Tibial artery (tissue), 4 donors: ENCODE results near the gene SRPK2.

Source experiments
- DNase-seq, 2 donors: peaks; one replicate each; pipeline ENCODE4 v3.0.0-alpha.2; 2019
- H3K27ac ChIP-seq, 2 donors: fragments of 200-600 bp; sonication (generic) in 1 of 2; 1 replicate in 1 of 2; 2 replicates in 1 of 2; pipeline ENCODE4 v1.5.1; 2018 to 2019; ENCODE audit warnings: mild to moderate bottlenecking in 1 of 2
- H3K27me3 ChIP-seq, 2 donors: fragments of 200-600 bp; sonication (generic) in 1 of 2; one replicate each; pipeline versions ENCODE4 v1.5.1 to v1.6.0; 2016 to 2019
- H3K36me3 ChIP-seq, 3 donors: fragments of 200-600 bp; sonication (generic) in 2 of 3; one replicate each; pipeline ENCODE4 v1.5.1; 2016 to 2019; ENCODE audit warnings: mild to moderate bottlenecking in 2 of 3
- H3K4me1 ChIP-seq, 4 donors: fragments of 200-600 bp; sonication (generic) in 2 of 4; 1 replicate in 3 of 4; 2 replicates in 1 of 4; pipeline ENCODE4 v1.5.1; 2016 to 2019
- H3K4me3 ChIP-seq, 2 donors: fragments of 200-600 bp; sonication (generic) in 1 of 2; 1 replicate in 1 of 2; 2 replicates in 1 of 2; pipeline ENCODE4 v1.5.1; 2018 to 2019; ENCODE audit warnings: mild to moderate bottlenecking in 2 of 2
- H3K9me3 ChIP-seq, 3 donors: fragments of 200-600 bp; sonication (generic) in 1 of 3; one replicate each; pipeline ENCODE4 v1.5.1; 2016 to 2019
- CTCF ChIP-seq, 2 experiments: fragments of 200-600 bp in 1 of 2; fragments of 450-650 bp in 1 of 2; IDR thresholded peaks; one replicate each; pipeline ENCODE4 v1.5.1; 2017 to 2019; ENCODE audit warnings: antibody characterized with exemption in 2 of 2, mild to moderate bottlenecking in 1 of 2, moderate library complexity in 1 of 2
- intact Hi-C: fragments of 100-400 bp; cut with DNase I; formaldehyde crosslinking; loops from one replicate; pipeline ENCODE4 v1.15.0; 2023; ENCODE audit warnings: low total_unique reads

Gene SRPK2

DNA sequence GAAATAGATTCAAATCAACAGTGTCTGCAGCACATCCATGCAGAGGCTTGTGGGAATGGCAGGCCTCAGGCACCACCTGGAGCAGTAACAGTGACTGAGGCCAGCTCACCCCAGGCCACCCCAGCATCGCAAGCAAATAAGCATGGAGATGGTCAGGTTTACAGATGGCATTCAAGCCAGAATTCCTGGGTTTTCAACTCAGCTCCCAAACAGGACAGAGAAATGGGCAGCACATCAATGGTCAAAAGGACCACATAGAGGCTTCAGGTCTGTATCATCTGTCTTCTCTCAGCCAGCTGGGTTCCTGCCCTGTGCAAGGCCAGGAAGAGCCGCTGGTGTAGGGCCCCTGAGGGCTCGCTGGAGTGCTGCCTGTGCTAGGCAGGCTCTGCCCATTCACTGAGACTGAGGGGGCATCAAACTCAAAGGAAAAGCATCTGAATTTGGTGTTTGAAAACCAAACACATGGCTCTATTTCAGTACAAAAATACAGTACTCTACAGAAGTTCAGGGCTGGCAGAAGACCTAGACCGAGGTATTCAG lies 262.2 kb downstream of the SRPK2 start:
- Histone ChIP-seq H3K4me1 (no peaks in the 10 kb centered on the region), H3K9me3 (no peaks in the 10 kb centered on the region), H3K4me3 (no peak overlapping the region), H3K27ac (no peak overlapping the region), H3K36me3 (peaks cover 0 to 46% (median 18%) of the 10 kb centered on the region in 3 donors), H3K27me3 (no peaks in the 10 kb centered on the region)
- no peak for TF ChIP-seq CTCF (IDR thresholded peaks at IDR 0.05)
- no peak for DNase-seq
- intact Hi-C loops: no loop called here

DNA sequence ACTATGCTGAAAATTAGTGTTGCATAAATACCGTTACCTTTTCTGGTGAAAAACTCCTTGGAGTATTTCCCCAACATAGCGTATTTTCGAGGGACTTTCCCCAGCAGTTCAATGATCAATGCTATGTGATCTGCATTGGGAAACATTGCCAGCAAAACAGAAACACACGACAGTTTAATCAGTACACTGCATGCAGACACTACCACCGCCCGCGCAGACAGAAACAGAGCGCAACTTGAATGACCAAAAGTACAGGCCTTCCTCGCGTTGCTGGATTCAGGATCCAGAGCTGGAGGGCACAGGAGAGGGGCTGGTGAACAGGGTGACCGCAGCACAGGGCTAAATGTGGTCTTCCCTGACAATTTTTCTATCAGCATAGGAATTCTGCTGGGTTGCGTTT lies 263.0 kb downstream of the SRPK2 start:
- no peaks in the 10 kb centered on the region for H3K9me3 ChIP-seq
- no peak overlapping the region for H3K4me3 ChIP-seq
- no peak overlapping the region for H3K27ac ChIP-seq
- H3K36me3 ChIP-seq: peaks cover 0 to 44% (median 18%) of the 10 kb centered on the region in 3 donors
- no peak for TF ChIP-seq CTCF (IDR thresholded peaks at IDR 0.05)
- no peaks in the 10 kb centered on the region for H3K4me1 ChIP-seq
- DNase-seq: no peak
- H3K27me3 ChIP-seq: no peaks in the 10 kb centered on the region
- intact Hi-C loops: no loop called here

DNA sequence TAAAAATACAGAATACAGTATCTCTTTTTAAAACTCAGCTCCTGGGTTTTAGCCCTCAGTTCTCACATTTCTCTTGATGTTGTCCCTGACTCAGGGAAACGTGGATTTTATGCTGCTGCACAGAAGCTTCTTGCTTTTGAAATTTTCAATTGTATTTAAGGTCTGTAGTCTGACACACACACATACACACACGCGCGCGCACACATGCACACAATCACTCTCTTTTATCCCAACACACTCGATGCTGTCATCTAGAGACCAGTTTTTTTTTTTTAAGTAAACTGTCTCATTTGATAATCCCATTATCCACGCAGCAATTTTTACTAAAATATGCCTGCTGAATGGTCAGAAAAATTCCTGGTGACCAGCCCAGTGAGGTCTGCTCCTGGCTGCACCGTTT lies 266.1 kb downstream of the SRPK2 start:
- Histone ChIP-seq H3K36me3 (peaks cover 0 to 43% (median 18%) of the 10 kb centered on the region in 3 donors), H3K9me3 (no peaks in the 10 kb centered on the region), H3K27ac (no peak overlapping the region), H3K27me3 (no peaks in the 10 kb centered on the region), H3K4me3 (no peak overlapping the region), H3K4me1 (no peaks in the 10 kb centered on the region)
- intact Hi-C loops: no loop called here
- no peak for DNase-seq
- no peak for TF ChIP-seq CTCF (IDR thresholded peaks at IDR 0.05)

DNA sequence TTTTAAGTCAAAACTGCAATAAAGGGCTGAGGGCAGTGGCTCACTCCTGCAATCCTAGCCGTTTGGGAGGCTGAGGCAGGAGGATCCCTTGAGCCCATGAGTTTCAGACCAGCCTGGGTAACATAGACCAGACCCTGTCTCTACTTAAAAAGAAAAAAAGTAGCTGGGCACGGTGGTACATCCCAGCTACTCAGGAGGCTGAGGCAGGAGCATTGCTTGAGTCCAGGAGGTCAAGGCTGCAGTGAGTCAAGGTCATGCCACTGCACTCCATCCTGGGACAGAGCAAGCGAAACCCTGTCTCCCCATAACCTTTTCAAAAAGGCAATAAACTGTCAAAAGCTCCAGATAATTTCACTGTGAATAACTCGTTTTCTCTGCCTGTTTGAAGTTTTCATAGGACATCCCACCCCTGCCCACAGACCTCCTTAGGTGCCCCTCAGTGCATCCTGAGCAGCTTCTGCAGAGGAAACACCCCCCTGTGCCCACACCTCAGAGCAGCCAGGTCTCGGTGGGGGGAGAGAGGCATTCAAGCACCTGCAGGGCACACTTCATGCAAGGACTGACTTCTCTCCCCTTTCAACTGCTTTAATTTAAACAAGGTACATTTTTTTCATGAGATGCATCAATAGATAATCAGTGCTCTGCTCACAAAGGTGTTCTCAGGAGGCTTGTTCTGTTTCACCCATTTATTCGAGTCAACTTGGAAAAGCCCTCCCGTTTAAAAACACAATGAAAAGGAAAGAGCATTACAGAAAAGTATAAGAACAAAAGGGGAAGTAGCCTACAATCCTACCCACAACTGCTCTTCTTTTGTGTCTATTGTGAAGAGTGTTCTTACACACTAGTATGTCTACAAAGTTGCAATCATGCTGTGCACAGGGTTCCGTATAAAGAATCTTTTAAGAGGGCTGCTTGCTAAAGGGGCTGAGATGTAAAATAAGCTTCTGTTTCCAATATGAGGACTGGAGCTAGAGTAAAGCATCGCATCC lies 269.8 kb downstream of the SRPK2 start:
- intact Hi-C loops: no loop called here
- Histone ChIP-seq H3K27me3 (no peaks in the 10 kb centered on the region), H3K9me3 (no peaks in the 10 kb centered on the region), H3K4me1 (no peaks in the 10 kb centered on the region), H3K4me3 (no peak overlapping the region), H3K27ac (no peak overlapping the region), H3K36me3 (peaks cover 10 to 26% (median 16%) of the 10 kb centered on the region in 3 donors)
- DNase-seq: no peak
- no peak for TF ChIP-seq CTCF (IDR thresholded peaks at IDR 0.05)

- H3K27me3 ChIP-seq: no peaks in the 10 kb centered on the region
- intact Hi-C loops: no loop called here
- no peaks in the 10 kb centered on the region for H3K9me3 ChIP-seq
- no peak overlapping the region for H3K4me3 ChIP-seq
- no peak overlapping the region for H3K27ac ChIP-seq
- no peak for DNase-seq
- H3K4me1 ChIP-seq: peaks cover 0 to 4% (median 0%) of the 10 kb centered on the region in 4 donors
- no peak for TF ChIP-seq CTCF (IDR thresholded peaks at IDR 0.05)
- peaks cover 66 to 82% (median 69%) of the 10 kb centered on the region in 3 donors for H3K36me3 ChIP-seq
Measured at GRCh38 chr7:105112440-105113418, 276.0 kb downstream of the SRPK2 start.
